Measurements from ENCODE around the gene CCNY. TPM values are rescaled to one million over a fixed set of nuclear protein-coding genes. Genes with fewer than 3 reads are reported as not detected.

The CCNY gene
- total RNA-seq, 1 donor from 2014 or later = 73.6 TPM

- DNase-seq (ENCODE audit: extremely low read depth, low read depth, low spot score) = peak; percentile 39
Measured at GRCh38 chr10:35331894-35332640, 4.2 kb upstream of the CCNY start.

DNA sequence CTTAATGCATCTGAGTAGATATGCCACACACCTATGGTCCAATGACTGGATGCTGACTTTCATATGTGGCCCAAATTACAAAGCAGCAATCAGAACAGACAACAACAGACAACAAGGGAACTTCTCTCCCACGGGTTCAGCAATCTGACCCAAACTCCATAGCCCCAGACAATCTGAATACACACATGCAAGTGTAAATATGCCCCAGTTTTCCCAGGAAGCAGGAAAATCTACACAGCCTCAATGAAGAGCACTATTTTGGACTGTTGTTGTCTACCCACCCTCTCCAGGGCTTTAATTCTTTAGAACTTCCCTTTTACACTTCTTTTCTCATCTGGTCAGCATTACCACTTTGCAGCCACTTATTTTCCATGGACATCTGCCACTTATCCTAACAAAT, 2.0 kb upstream of the CCNY start:
- no peak for DNase-seq (ENCODE audit: extremely low read depth, low read depth, low spot score)

DNA sequence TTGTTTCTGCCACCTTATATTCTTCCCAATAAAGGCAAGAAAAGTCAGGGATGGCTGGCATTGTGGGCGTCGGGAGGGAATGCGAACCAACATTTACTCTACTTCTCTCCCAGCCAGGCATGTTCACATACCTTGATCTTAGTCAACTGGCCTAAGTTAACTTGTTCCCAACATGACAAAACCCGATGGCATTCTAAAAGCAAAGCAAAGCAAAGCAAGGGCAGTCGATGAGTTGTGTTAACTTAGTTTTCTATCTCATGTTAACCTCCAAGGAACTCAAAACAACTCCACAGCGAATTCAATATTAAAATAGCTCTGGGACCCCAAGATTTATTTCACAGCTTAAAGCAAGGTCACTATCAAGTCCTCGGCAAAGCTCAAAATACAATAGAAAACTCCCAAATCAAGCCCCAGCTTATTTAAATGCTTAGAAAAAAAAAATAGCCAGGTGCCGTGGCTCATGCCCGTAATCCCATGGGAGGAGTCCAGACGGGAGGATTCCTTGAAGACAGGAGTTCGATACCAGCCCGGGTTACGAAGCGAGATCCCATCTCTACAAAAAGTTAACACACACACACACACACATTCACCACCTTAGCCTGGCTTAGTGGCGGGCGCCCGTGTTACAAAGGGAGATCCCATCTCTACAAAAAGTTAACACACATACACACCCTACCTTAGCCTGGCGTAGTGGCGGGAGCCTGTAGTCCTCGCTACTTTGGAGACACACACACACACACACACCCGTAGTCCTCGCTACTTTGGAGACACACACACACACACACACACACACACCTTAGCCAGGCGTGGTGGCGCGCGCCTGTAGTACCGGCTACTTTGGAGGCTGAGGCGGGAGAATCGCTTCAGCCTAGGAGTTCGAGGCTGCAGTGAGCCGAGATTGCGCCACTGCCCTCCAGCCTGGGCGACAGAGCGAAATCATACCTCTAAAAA, 901 bp upstream of the CCNY start:
- DNase-seq (ENCODE audit: extremely low read depth, low read depth, low spot score) = no peak

- no peak for DNase-seq (ENCODE audit: extremely low read depth, low read depth, low spot score)
Measured at GRCh38 chr10:35336921-35337823, 863 bp downstream of the CCNY start.

DNA sequence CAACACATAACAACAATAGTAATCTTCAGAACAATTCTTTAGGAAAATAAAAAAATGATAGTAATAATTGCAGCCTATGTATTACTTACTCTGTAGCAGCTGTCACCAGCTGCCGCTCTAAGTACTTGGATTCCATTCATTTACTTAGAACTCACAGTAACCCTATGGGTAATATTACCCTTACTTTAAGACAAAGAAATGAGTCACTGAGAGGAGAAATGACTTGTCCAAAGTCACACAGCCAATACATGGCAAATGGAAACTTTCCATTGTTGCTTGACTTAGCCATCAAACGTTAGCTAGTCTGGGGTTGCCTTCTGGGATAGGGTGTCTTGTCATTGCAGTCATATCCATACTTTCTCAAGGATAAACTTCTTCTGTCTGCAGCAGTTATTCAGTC, 3.6 kb downstream of the CCNY start:
- DNase-seq (ENCODE audit: extremely low read depth, low read depth, low spot score) = no peak

GRCh38 chr10:35340975-35341374, 4.7 kb downstream of the CCNY start:
- no peak for DNase-seq (ENCODE audit: extremely low read depth, low read depth, low spot score)

DNA sequence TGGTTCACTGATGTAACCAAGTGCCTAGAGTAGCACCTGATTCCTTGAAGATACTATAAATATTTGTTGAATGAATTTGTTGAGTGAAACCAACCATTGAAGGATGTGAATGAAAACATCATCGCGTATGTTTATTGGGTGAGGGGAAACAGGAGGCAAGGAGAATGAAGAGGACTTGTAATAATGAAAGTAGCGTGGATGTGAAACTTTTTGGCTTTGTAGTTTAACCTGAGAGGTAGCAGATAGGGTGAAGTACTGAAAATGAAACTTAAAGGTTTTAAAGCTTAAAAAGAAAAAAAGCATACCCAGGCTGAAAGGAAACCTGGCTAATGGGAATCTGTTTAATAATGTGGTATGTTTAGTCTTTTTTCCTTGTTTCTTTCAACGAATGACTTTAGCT, 5.2 kb downstream of the CCNY start:
- DNase-seq (ENCODE audit: extremely low read depth, low read depth, low spot score) = no peak

DNA sequence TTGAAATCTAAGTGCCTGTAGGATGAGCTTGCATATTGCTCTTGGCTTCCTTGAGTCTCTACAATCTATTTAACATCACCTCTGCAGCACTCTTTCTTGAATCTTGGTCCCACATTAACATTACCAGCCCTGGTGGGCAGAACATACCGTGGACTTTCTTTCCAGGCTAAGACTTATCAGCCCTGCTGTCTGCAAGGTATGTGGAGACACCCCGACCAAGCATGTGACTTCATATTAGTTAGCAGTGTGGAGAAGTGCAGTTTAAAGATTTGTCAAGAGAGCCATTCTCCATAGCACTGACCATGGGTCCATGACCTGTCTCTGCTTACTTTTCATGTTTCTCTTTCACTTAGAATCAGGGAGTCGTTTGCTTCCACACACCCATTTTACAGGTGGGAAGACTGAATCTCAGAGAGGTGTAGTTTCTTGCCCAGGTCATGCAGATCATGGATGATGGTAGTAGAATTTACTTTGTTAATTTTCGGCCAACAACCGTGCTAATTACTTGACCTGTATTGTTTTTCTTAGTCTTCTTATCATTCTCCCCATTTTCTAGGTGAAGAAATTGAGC, 6.0 kb downstream of the CCNY start:
- DNase-seq (ENCODE audit: extremely low read depth, low read depth, low spot score) = no peak

GRCh38 chr10:35343739-35344138, 7.4 kb downstream of the CCNY start:
- no peak for DNase-seq (ENCODE audit: extremely low read depth, low read depth, low spot score)

DNA sequence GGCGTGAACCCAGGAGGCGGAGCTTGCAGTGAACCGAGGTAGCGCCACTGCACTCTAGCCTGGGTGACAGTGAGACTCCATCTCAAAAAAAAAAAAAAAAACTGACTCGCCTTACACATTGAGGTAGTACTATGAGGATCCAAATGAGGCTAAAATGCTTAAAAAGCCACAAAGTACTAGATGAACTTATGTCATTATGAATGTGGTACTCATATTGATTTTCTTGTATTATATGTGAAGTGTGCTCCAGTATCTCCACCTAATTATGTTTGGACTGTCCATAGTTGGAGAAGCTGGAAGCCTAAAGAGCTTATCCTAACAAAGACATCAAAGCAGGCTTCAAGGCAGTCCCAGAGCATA, 9.1 kb downstream of the CCNY start:
- DNase-seq (ENCODE audit: extremely low read depth, low read depth, low spot score) = no peak

- no peak for DNase-seq (ENCODE audit: extremely low read depth, low read depth, low spot score)
Measured at GRCh38 chr10:35346248-35346647, 9.9 kb downstream of the CCNY start.

GRCh38 chr10:35347121-35347562, 10.8 kb downstream of the CCNY start:
- no peak for DNase-seq (ENCODE audit: extremely low read depth, low read depth, low spot score)

DNA sequence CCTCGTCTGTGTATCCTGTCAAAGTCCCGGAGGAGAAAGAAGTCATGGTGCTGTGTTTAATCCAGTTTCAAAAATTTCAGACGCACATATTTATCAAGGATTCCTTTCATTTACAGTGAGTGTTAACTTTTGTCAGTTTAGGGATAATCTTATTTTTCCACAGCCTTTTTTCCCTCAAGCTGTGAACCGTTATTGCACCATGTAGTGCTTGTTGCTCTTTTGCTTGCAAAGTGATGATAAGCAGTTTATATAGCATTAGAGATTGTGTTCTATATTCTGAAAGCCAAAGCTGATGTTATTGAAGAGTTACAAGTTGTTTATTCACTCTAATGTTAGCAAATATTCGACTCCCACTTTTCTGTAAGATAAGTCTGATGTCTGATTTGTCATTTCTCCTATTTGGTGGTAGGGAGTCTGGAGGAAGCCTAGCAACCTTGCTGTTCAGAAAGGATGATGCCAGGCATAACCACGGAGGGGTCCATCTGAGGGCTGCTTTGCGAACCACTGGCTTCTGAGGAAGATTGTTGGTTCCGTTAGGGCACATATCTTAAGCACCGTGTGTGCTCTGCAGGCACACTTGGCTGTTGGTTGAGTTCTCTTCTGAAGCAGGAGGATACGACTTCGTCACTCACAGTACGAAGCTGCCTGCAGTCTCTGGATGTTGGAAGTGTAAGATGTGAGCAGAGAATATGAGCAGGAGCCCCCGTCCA, 11.7 kb downstream of the CCNY start:
- no peak for DNase-seq (ENCODE audit: extremely low read depth, low read depth, low spot score)

DNA sequence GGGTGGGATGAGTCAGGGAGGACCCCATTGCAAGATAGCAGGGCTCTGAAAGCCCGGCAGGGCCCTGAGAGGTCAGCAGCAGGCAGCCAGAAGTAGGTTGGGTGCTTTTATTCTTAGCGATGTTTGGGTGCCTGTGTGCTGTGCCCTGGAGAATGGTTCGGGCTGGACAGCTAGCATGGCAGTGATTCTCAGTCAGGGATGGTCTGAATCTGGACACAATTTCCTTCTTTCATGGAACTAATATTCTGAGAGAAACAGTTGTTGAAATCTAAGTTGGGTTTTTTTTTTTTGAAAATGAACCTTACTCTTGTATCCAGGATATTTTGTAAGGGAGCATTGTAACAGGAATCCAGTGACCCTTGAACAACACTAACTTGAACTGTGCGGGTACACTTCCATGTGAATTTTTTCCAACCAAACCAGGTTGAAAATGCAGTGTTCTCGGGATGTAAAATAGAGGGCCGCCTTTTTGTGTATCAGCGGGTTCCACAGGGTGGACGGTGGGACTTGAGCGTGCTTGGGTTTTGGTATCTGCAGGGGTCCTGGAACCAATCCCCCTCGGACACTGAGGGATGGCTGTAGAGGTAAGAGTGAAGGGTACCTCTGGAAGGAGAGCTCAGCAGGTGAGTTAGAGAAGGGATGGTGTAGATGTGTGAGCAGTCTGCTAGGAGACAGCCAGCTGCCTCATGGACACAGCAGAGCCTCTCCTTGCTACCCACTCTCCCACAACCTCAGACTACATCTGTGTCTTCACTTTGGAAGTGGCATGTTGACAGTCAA, 12.5 kb downstream of the CCNY start:
- no peak for DNase-seq (ENCODE audit: extremely low read depth, low read depth, low spot score)

DNA sequence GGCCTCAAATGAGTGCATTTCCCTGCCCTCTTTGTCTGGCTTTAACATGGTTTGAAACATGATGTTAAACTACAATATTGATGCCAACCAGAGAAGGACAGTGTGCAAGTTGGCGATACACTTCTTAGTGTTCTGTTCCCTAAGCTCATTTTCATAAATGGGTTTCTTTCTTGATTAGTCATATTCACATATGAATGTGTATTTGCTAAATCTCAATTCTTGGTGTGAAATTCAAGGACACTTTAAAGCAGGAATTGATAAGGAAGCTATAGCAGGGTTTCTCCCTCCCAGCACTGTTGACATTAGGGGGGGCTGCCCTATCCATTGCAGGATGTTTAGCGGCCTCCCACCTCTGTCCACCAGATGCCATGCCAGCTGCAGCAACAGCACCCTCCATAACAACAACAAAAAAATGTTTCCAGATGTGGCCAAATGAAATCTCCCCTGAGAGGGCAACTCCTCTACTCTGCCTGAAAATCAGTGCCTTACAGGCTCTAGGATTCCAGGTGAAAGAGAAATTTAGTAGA, 13.1 kb downstream of the CCNY start:
- DNase-seq (ENCODE audit: extremely low read depth, low read depth, low spot score) = no peak

DNA sequence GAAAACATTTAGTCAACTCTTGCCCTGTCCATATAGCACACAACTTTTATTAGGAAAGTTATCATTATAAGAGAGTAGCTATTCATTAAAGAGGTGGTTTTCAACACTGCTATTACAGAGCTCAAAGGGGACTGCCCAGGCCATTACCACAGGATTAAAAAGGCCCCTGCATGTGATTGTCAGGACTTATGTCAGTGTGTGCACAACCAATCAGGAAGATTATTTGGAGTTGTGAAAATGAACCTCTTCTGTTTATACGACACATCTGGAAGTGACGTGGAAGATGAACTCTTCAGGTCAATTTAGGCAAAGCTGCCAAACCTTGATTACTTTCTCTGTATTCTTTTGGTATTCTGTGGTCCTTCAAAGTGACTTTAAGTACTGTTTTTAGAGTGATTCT, 14.7 kb downstream of the CCNY start:
- no peak for DNase-seq (ENCODE audit: extremely low read depth, low read depth, low spot score)

DNA sequence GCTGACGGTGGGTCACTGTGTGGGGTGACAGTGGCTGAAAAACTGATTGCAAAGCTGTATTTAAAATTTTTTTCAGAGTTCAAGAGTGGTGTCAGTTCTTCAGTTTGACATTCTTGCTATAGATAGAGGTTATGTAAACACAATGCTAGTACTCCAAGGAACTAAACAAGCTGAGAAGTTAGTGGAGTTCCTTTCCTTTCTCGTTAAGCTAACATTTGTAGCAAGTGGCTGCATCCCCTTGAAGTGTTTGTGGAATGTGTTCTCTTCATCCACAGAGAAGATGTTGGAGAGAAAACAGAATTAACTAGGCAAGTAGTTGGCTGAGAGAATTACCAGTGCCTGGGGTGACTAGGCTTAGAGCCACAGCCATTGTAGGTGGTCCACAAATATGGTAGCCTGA, 15.8 kb downstream of the CCNY start:
- no peak for DNase-seq (ENCODE audit: extremely low read depth, low read depth, low spot score)

GRCh38 chr10:35352512-35352911, 16.2 kb downstream of the CCNY start:
- no peak for DNase-seq (ENCODE audit: extremely low read depth, low read depth, low spot score)

GRCh38 chr10:35353395-35353794, 17.1 kb downstream of the CCNY start:
- DNase-seq (ENCODE audit: extremely low read depth, low read depth, low spot score) = no peak

All from glomerular endothelial cell (primary cell).